Right lobe of liver (tissue), 4 donors: ENCODE results near the gene STON2.

Source experiments
- POLR2A ChIP-seq: fragments of 450-650 bp; IDR thresholded peaks from one replicate; pipeline ENCODE4 v1.6.1; 2017; ENCODE audit warnings: antibody characterized with exemption, mild to moderate bottlenecking
- TF ChIP-seq, protein P1 (sequence below), 4 donors: fragments of 200-600 bp in 3 of 4; fragments of 450-650 bp in 1 of 4; IDR thresholded peaks; one replicate each; pipeline versions ENCODE4 v1.5.1 to v1.8.0; 2016 to 2022; ENCODE audit warnings: antibody characterized with exemption in 4 of 4, mild to moderate bottlenecking in 2 of 4
- donor health status: DM: no; HTN: no; CAD: no.
- donor health status: DM: no; HTN: no; CAD: no.
- donor health status: DM: no; HTN: yes; CAD: no.

DNA sequence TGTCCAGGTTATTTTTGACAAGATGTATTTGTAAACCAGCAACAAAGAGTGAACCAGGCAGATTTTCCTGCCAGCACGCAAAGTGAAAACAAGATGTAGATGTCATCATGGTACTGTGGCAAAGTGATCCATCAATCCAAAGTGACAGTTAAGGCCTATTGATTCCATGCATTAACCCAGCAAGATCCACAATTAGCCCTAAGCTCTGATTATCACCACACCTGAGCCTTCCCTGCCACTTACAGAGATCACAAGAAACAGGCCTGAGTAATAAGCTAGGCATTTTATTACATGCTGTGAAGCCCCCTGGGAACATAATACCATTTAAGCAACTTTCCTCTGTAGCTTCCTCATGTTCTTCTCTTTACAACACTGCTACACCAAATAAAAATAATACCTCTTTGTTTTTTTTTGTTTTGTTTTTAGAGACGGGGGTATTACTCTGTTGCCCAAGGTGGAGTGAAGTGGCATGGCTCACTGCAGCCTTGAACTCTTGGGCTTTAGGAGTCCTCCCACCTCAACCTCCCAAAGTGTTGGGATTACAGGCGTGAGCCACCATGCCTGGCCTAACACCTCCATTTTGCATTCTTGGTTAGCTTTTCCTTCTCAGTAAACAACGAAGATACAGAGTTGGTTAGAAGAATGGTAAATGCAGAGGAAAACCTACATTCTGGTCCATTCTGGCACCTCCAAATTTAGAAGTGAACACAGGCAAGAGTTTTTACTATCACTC is 85.5 kb downstream of the STON2 start:
- TF ChIP-seq, protein P1, sequence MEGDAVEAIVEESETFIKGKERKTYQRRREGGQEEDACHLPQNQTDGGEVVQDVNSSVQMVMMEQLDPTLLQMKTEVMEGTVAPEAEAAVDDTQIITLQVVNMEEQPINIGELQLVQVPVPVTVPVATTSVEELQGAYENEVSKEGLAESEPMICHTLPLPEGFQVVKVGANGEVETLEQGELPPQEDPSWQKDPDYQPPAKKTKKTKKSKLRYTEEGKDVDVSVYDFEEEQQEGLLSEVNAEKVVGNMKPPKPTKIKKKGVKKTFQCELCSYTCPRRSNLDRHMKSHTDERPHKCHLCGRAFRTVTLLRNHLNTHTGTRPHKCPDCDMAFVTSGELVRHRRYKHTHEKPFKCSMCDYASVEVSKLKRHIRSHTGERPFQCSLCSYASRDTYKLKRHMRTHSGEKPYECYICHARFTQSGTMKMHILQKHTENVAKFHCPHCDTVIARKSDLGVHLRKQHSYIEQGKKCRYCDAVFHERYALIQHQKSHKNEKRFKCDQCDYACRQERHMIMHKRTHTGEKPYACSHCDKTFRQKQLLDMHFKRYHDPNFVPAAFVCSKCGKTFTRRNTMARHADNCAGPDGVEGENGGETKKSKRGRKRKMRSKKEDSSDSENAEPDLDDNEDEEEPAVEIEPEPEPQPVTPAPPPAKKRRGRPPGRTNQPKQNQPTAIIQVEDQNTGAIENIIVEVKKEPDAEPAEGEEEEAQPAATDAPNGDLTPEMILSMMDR (IDR thresholded peaks at IDR 0.05) = no peak
- no peak for TF ChIP-seq POLR2A
